ENCODE data around the gene CCDC91.

The CCDC91 gene

DNA sequence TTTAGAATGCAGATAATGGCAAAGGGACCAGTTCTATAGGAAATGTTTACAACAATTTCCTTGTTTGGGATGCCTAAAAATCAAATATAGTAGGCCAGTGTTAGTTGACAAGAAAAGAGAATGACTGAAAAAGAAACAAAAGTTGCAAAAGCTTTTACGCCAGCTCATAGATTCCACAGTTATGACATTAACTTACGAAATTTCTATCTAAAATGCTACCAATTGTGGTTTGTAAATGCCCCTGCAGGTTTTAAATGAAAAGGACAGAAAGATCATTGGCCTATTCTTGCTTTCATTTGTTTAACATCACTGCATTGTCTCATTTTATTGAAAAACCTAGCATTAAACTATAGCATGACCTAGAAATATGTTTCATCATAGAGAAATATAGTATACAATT, 345.8 kb downstream of the CCDC91 start:
- no peak for DNase-seq (ENCODE audit: low read depth)

GRCh38 chr12:28537474-28537873, 347.2 kb downstream of the CCDC91 start:
- DNase-seq (ENCODE audit: low read depth): no peak

DNA sequence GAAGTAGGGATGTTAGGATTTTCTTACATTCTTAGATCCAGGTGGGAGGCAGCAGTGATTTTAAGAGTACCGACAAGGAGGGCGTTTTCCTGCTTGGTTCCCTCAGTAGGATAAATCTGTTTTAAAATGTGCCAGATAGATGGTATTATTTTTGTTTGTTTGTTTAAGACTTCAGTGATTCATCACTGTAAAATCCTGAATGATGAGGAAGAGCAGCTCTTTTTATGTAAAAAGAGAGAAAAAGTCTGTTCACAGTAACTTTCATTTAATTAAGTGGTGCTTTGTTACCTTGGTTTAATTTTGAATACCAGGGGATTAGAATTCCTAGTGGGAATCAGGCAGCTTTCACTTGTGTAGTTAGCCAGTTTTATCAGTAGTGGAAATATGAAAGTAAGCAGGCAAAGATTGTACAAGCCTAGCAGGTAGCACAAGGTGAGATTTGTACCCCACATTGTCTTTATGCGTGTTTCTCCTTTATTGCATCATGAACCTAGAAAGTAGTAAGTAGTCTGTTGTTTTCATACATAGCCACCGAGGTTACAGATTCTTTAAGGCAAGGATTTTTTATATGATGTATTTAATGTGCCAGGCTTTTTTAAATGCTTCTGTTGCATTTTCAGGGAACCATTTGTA, 349.6 kb downstream of the CCDC91 start:
- no peak for DNase-seq (ENCODE audit: low read depth)

DNA sequence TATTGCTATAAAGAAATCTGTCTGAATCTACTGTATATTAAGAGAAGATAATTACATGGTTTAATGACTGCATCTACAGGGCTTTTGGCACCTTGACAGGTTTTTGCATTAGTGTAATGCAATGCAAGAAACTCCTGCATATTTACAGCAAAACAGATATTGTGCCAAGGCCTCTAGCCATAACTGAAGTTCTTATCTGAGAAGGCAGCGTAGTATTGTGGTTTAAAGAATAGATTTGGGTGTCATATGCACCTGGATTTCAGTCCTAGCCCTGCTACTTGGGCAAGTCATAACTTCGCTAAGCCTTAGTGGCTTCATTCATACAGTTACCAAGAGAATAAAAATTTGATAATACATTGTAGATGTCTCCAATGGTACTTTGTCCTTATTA, 350.1 kb downstream of the CCDC91 start:
- DNase-seq (ENCODE audit: low read depth): no peak

GRCh38 chr12:28543021-28543890, 353.0 kb downstream of the CCDC91 start:
- no peak for DNase-seq (ENCODE audit: low read depth)

GRCh38 chr12:28550757-28551704, 360.8 kb downstream of the CCDC91 start:
- DNase-seq (ENCODE audit: low read depth): no peak

GRCh38 chr12:28552251-28552970, 362.2 kb downstream of the CCDC91 start:
- no peak for DNase-seq (ENCODE audit: low read depth)

- DNase-seq (ENCODE audit: low read depth): no peak
Measured at GRCh38 chr12:28555748-28556147, 365.5 kb downstream of the CCDC91 start.

DNA sequence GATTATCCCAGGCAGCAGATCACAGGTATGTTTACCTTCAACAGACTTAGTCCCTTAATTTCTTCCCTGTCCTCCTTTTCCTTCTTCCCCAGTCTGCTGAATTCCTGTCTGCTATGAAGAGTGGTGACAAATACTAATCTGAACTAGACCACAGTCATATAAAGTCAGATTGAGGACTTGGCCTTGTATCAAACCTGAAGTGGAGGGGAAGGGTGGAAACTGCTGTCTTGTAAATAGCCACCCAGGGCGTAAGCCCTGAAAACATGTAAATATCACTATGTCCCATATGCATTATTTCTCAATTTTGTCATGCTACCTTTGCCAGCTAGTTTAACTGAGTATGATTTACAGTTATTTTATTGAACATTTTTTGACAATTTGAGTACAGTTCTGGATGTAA, 368.0 kb downstream of the CCDC91 start:
- no peak for DNase-seq (ENCODE audit: low read depth)

GRCh38 chr12:28563286-28563685, 373.0 kb downstream of the CCDC91 start:
- no peak for DNase-seq (ENCODE audit: low read depth)

DNA sequence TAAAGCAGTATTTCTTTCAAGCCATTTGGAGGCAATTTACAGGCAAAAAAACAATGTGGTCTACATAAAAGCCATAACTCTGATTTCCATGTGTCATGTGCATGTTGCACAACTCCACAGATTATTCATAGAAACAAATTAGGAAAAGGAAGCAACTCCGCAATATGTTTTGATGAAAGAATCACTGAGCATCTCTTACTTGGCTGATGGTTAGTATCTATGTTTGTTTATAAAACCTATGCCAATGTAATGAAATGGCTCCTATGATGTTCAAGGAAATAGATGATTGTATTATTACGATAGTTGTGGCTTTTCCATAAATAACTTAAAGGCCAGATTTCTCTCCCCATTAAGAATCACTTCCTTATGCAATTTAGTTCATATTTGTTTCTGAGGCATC, 373.7 kb downstream of the CCDC91 start:
- DNase-seq (ENCODE audit: low read depth): no peak

DNA sequence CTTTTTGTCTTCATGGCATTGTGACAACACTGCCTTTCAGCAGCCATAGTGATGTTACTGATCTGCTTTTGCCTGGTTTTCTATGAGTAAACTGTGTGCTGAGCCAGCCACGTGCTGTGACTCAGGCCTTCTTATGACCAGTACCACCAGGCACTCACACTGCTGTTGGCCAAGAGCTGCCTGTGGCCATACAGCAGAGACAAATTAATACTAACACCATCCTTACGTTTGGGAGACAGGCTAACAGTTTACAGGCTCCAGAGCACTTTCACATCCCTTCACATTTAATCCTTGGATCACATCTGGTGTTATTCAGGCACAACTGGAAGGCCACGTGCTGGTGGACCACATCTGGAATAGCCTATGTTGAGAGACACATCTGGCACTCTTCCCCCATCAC, 377.9 kb downstream of the CCDC91 start:
- DNase-seq (ENCODE audit: low read depth): no peak

- DNase-seq (ENCODE audit: low read depth): no peak
Measured at GRCh38 chr12:28568704-28569103, 378.4 kb downstream of the CCDC91 start.

GRCh38 chr12:28569698-28570411, 379.6 kb downstream of the CCDC91 start:
- no peak for DNase-seq (ENCODE audit: low read depth)

DNA sequence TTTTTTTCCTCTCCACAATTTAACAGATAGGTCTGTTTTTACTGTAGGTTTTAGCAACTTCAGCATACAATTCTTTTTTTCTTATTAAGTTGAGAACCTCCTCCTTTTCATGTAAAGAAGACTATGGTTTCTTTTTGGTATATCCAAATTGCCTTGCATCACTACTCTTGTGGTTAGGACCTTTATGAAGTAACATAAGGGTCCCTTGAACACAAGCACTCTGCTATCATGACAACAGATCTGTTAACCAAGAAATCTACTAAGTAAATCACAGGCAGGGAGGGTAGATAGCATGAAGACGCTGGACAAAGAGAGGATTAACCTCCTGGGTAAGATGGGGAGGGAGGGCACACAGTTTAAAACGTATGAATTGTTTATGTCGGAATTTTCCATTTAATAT, 380.6 kb downstream of the CCDC91 start:
- no peak for DNase-seq (ENCODE audit: low read depth)

GRCh38 chr12:28574746-28575592, 384.7 kb downstream of the CCDC91 start:
- no peak for DNase-seq (ENCODE audit: low read depth)

DNA sequence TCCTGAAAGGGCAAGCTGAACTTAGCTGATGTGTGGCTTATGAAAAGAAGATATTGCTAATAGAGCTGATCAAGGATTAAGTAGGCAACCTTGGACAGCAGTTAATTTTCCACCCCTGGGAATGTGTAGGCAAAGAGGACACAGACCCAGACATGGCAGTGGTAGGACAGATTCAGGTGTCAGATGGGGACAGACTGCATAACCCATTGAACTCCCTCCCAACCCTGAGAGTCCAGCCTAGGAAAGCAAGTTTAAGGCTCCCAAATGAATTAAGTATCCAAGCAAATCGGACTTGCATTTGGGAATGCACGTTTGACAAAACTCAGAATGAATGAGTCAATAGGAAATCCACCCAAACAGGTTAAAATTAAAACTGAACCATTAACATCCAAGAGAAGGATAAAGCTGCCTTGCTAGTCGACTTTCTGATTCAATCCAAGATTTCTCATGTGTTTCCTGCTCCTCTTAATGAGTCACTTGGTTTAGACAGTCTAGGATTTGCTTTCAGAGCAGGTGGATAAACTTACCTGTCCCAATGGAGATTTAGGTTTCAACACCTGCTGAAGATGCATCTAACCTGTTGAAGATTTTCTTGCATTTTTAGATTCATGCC, 385.4 kb downstream of the CCDC91 start:
- DNase-seq (ENCODE audit: low read depth): no peak

DNA sequence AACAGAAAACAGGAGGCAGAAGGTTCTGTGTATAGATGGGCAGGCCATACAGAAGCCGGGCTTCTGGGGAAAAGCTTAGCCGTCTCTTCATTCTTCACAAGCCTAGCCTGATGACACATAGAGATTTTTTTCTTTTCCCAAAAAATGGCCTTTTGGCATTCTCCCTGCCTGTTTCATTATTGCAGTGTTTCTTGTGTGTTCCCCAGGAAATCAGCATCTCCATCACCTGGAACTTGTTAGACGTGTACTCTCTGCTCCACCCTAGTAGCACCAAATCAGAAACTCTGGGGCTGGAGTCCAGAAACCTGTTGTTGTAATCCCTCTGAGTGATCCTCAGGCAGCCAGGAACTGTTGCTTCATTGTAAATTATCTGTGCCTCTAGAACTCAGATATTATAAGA, 388.1 kb downstream of the CCDC91 start:
- no peak for DNase-seq (ENCODE audit: low read depth)

DNA sequence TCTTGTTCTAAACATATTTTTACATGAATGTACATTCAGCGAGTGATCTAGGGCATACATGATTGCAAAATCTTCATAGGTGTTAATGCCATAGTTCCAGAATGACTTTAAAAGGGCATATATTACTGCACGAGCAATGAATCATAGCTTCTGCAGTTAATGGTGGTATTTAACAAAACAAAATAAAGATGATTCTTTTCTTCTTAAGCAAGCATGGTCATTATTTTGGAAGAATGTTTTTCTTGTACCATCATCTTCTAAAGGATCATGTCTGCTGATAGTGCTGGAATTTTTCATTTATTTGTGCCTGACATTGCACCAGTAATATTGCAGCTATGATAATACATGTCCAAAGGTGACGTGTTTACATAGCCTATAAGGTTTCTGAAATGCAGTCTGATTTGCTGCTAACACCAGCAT, 388.6 kb downstream of the CCDC91 start:
- no peak for DNase-seq (ENCODE audit: low read depth)
